Measurements from ENCODE around the gene C12orf60.
"Not testable (repeated sequence)": the region's sequence is repeated elsewhere in the genome, so short reads cannot be mapped to it uniquely, and the experiment has no call there.

C12orf60 gene

DNA sequence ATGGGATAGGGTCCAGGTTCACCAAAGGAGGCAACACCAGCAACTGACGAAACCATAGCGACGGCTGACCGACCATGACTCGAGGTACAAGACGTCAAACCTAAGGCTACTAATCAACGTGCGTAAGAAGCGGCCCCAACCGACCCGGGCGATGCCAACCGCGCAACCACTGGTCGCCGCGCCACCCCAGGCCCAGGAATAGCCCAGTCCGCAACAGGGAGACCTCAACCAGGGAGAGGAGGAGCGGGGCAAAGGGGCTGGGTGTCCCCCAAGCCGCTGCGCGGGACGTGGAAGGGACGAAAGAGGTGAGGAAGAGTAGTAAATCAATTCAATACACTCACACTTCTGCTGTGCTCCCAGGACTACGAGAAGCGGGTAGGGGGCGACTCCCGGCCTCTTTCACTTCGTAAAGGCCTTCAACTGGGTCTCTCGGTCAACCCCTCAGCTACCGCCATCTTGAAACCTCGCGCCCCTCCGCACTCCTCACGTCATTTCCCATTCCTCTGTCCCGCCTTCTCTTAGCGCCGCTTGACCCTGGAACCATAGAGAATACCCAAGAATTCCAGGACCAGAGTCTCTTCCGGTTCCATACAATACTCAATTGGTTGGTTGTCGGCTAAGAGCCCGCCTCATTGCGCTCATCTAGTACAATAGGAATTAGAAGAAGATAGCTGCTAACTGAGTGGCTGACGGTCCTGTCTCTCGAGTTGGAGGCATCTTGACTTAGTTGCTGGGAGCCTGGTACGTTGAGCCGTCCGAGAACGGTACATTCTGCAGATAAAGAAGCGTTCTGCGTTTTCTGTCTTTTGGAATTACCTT is at the start of gene C12orf60, which contains the start of gene WBP11:
C12orf60 (plus strand) TSS at position 660 of the 819 bp plus-strand sequence. CDS start 19,266 bp downstream, outside the sequence.
WBP11 (minus strand) TSS at position 468 of the 819 bp plus-strand sequence. CDS start 2,095 bp downstream, outside the sequence.
- peak; percentile 96 for DNase-seq

- DNase-seq: peak; percentile 22
Observed at GRCh38 chr12:14756334-14757143, 46.9 kb upstream of the C12orf60 start.

DNA sequence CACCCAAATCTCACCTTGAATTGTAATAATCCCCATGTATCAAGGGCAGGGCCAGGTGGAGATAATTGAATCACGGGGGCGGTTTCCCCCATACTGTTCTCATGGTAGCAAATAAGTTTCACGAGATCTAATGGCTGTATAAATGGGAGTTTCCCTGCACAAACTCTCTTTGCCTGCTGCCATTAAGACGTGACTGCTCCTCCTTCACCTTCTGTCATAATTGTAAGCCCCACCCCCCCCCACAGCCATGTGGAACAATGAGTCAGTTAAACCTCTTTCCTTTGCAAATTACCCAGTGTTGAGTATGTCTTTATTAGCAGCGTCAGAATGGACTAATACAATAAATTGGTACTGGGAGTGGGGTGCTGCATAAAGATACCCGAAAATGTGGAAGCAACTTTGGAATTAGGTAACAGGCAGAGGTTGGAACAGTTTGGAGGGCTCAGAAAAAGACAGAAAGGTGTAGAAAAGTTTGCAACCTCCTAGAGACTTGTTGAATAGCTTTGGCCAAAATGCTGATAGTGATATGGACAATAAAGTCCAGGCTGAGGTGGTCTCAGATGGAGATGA is 43.7 kb upstream of the C12orf60 start:
- not testable (repeated sequence) for DNase-seq

DNA sequence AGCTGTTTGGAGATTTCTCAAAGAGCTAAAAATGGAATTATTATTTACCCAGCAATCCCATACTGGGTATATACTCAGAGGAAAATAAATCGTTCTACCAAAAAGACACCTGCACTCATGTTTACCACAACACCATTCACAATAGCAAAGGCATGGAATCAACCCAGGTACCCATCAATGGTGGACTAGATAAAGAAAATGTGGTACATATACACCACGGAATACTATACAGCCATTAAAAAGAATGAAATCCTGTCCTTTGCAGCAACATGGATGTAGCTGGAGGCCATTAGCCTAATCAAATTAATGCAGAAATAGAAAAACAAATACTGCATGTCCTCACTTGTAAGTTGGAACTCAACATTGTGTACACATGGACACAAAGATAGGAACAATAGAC is 38.1 kb upstream of the C12orf60 start:
- DNase-seq: no peak

DNA sequence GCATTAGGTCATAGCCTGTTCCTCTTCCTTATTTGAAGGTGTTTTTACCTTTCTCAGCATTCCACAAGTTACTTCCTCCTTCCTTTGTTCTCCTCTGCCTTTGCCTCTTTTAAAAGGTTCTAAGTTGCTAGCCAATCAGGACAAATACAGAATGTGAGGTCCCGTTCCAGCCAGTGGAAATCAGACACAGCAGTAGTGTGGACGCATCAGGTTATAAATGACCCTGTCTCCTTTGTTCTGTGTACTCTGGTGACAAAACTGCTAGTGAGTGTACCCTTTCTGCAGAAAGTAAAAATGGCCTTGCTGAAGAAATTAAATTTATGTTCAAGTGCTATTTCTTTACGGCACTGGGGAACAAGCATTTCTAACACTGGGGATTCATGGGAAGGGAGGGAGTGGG is 37.5 kb upstream of the C12orf60 start:
- not testable (repeated sequence) for DNase-seq

DNA sequence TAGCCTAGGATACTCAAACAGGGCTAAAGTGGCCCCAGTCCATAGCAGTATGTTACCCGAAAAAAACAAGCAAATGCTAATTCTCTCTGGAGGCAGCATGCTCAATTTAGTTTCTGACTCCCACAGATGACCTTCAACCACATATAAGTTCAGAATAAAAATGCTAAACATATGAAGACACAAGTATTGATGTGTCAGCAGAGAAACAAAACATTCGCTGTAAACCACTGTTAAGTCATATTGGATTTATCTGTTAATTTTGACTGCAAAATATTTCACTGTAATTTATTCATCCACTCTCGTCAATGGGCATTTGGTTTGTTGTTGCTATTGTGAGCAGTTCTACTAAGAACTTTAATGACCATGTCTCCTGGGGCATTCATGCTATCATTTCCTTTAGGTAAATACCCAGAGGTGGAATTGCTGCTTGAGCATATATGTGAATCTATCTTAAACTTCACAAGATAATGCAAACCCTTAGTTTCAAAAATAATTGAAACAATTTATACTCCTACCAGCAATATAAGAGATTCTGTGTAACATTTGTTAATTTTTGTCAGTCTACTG is 36.7 kb upstream of the C12orf60 start:
- DNase-seq: no peak

DNA sequence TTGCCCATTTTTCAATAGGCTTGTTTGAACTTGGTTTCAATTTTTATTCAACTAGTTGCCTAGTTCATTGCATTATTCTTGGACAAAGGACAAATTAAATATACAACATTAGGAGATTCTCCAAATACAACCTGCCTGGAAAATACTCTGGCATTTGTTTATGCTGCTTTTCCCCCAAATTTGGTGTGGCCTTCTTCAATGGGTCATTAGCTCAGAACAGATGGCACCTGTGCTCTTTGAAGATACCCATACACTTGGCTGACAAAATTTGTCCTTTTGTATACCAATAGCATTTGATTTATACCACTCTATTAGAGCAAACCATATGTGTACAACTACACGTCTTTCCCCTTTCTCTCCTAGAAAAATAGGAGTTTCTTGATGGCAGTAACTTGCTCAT is 35.9 kb upstream of the C12orf60 start:
- no peak for DNase-seq

- DNase-seq: no peak
Observed at GRCh38 chr12:14768823-14769405, 34.6 kb upstream of the C12orf60 start.

DNA sequence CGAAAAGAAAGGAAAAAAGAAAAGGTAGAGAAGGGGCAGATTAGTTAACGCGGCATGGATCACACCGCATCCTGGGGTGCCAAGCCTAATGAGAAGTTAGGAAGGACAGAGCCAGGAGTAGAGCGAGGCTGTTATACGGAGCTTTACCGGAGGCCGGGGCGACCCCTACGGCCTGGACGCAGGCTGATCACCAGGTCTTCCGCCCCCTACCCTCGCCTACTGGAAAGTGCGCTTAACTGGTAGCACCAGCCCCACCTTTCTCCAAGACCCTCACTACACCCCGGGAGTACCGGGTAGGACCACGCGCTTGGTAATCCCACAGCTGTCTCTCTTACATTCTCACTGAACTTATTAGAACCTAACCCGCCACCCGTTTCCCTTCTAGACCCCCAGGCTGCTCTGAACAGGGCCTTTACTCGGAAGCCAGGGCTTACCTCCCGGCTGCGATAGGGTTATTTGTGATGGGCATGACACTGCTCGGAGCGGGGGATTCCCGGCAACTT is 34.0 kb upstream of the C12orf60 start:
- no peak for DNase-seq

- DNase-seq: peak; percentile 43
Observed at GRCh38 chr12:14769969-14770495, 33.4 kb upstream of the C12orf60 start.

DNA sequence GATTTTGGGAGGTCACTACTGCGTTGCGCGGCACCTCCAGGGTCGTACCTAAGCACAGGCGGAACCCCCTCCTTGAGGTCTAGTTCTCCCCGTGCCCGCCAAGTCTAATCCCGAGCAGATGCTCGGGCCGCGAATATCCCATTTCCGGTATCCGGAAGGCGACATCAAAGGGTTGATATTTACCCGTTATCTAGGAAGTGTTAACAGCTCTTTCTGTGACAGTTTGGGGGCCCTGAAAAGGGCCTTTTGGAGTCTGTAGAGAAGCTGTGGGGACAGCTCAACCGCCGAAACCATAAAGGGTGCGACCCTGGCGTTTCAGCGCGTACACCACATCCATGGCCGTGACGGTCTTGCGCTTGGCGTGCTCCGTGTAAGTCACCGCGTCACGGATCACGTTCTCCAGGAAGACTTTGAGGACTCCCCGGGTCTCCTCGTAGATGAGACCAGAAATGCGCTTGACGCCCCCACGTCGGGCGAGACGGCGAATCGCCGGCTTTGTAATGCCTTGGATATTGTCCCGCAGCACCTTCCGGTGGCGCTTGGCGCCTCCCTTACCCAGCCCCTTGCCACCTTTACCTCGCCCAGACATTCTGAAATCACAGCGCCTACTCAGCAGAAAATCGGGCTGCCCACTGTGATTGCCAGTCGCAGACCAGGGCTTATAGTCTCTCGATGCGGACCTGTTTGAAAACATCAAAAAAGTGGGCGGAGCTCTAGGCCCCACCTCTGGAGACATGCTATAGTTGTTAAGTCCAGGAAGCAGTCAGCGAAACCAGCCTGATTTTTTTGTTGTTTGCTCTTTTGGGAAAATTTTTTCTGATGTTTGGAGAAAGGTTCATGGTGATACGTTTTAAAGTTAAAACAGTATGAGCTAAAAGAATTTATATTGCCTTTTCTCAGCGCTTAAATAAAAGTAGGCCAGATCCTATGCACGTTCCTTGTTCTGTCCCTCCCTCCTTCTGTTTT is 32.7 kb upstream of the C12orf60 start:
- DNase-seq: peak; percentile 88

DNA sequence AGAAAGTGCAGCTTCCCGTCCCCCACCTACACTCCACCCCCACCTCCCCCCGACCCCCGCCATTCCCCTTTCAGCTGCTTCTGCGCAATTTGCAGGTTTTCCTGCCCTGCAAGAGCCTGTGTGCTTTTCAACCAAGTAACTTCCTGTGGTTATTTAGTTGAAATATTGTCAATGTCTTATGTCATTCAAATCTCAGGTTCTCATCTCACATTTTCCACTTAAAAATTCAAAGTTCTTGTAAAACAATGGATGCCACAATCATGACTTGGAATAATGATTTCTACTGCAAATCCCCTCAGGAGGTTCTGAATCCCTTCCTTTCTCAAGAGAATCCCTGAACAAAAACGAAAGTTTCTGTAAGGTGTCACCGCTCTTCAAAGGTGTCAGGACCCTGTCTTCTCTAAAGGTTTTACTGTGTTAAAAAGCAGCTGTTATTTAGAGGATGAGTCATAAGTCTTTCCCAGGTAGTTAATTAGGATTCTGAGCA is 31.8 kb upstream of the C12orf60 start:
- DNase-seq: peak; percentile 36

DNA sequence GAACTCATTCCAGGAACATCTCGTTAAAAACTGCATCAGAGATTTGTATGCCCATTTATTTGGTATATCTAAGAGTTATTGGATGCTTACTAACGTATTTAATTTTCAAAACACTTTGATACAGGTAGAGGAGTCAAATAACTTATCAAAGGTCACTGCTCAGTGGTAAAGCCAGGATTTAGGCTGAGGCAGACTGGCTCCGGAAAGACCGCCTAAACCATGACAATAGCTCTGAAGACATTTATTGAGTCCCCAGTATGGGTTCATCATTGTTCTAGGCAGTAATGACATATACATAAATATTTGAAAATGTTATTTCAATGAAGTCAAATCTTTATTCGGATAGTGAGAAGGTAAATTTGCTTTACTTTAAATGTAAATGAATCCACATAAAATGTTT is 30.5 kb upstream of the C12orf60 start:
- DNase-seq: no peak

- DNase-seq: peak; percentile 38
Observed at GRCh38 chr12:14773685-14774073, 29.8 kb upstream of the C12orf60 start.

GRCh38 chr12:14774074-14774905 is 29.2 kb upstream of the C12orf60 start:
- peak; percentile 96 for DNase-seq

- DNase-seq: no peak
Observed at GRCh38 chr12:14774906-14775635, 28.4 kb upstream of the C12orf60 start.

DNA sequence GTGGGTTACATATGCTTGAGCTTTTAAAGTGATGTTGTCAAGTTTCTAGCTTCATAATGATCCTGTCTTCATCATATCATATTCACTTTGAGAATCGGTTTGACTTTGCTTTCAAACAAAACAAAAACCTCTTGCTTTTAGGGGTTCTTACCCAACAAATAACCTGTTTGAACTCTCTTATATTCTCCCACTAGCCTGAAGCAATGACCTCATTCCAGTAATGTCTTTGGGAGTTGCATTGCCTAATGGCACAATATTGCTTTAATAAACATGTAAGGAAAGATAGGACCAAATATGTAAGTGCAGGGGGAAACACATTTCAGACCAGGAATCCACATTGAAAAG is 27.9 kb upstream of the C12orf60 start:
- DNase-seq: no peak

DNA sequence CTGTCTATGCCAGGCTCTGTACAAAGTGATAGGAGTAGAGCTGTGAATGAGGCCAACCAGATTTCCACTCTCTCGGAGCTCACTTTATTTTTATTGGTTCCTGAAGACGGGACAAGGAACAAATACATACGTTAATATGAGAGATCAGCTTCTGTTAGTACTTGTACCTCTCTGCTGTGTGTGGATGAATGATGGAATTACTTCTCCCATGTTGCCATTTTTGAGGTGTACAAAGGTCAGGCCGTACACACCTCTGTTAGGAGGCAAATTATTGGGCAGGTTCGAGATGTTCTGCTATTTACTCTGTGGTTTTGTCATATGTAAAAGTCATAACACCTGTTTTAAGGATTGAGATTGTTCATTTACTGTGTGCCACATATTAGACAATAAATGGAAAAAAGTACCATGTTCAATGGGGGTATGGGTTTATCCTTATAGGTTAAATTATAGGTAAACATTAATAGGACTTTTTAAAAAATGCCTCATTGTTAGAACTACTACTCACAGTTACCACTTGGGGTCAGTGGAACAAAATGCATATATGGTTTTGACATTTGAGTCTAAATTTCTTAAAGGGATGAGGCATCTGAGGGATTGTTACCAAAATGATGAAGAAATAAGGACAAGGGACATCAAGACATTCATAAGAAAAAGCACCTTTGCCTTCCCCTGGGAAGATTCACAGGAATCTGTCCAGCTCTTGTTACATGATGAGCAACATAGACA is 27.1 kb upstream of the C12orf60 start:
- no peak for DNase-seq

GRCh38 chr12:14777271-14777670 is 26.2 kb upstream of the C12orf60 start:
- DNase-seq: no peak
